NCI-H82 (cell line): ENCODE data around the gene VAV2.

Experiments used
- DNase-seq: peaks from one replicate; lab custom pipeline; 2025; lab: John Stamatoyannopoulos, UW

VAV2 gene, protein sequence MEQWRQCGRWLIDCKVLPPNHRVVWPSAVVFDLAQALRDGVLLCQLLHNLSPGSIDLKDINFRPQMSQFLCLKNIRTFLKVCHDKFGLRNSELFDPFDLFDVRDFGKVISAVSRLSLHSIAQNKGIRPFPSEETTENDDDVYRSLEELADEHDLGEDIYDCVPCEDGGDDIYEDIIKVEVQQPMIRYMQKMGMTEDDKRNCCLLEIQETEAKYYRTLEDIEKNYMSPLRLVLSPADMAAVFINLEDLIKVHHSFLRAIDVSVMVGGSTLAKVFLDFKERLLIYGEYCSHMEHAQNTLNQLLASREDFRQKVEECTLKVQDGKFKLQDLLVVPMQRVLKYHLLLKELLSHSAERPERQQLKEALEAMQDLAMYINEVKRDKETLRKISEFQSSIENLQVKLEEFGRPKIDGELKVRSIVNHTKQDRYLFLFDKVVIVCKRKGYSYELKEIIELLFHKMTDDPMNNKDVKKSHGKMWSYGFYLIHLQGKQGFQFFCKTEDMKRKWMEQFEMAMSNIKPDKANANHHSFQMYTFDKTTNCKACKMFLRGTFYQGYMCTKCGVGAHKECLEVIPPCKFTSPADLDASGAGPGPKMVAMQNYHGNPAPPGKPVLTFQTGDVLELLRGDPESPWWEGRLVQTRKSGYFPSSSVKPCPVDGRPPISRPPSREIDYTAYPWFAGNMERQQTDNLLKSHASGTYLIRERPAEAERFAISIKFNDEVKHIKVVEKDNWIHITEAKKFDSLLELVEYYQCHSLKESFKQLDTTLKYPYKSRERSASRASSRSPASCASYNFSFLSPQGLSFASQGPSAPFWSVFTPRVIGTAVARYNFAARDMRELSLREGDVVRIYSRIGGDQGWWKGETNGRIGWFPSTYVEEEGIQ

DNA sequence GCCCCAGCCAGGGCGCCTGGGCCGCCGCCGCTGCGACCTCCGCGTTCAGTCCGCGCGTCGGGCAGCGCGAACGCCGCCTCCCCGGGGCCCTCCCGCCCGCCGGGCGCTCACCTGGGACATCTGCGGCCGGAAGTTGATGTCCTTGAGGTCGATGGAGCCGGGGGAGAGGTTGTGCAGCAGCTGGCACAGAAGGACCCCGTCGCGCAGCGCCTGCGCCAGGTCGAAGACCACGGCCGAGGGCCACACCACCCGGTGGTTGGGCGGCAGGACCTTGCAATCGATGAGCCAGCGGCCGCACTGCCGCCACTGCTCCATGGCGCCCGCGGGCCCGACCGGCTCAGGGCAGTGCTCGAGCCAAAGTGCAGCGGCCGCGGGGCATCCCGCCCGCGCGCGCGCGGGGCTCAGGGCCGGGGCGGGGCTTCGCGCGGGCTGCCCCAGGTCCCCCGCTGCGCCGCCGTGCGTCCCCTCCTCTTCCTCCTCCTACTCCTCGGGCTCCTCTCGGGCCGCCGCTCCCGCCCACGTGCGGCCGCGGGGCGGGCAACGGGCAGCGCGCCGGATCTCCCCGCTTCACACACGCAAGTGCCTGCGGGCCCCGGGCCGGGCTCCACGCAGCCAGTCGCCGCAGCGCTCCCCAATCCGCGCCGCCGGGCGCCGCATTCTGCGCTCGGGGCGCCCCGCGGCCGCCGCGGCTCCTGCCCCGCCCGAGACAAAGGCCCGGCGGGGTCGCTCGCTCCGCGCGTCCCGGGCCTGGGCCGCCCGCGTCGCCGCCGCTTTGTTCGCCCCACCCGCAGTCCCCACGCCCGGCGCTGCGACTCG lies at the start of gene VAV2:
VAV2 (minus strand) TSS at position 361 of the 816 bp plus-strand sequence; CDS start at position 315, 46 bp downstream.
- peak; percentile 72 for DNase-seq

DNA sequence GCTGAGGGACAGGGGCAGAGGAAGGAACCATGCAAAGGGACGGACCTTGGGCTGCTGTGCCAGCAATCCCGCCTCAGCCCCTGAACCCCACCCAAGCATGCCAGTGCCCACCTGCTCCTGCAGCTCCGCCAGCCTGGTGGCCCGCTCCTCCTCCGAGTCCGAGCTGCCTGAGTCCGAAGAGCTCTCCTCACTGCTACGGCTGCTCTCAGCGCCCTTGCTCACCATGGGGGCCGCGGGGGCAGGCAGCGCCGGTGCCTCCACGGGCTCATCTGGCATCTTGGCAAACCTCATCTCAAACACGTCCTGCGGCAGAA lies 49.5 kb upstream of the VAV2 start:
- DNase-seq: no peak

DNA sequence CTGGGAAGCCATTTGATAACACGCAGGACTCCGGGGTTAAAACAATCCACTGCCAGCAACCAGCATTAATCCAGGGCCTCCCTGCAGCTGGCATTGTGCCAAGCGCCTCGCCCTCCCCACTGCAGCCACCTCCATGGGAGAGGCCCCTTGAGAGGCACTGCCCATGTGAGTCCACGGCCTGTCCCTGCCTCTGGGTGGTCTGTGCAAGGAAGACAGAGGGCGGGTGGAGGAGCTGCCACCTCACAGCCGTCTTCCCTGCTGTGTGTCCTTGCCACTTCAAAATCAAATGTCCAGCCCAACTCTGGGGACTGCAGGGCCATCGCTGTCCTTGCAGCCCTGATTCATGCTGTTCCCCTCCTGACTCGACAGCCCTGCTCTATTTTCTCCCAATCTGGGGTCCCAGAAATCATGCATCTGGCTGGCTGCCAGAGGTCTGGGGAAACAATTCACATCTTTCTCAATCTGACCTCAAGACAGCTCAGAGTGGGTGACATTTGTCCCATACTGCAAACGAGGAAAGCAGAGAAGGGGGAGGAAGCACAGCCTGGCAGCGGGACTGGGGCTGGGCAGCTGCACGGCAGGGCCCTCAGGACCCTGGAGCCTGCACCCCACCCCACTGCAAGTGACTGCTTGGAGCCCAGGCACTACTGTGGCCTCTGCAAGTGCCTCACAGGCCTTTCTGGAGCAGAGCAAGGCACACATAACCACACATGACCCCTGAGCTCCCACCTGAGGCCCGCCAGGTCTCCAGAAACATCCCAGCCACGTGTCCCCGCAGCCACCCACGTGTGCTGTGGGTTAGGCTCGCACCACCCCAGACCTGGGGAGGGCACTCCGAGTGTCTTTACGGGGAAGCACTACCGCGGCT lies 48.9 kb upstream of the VAV2 start:
- DNase-seq: no peak

DNA sequence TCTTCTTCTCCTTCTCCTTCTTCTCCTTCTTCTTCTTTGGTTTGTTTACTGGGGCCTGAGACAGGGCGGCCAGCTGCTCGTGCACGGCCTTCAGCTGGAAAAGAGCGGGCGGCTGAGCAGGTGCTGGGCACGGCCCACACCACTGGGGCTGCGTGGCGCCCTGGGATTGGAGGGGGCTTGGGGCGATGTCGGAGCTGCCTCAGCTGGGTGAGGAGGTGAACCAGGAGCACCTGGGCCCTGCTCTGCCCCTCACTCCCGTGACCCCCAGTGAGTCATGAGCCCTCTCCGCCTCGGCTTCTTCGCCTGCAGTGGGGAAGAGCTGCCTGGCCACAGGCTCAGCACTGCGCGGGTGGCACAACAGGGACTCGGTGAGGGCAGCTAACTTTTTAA lies 48.0 kb upstream of the VAV2 start:
- DNase-seq: no peak

DNA sequence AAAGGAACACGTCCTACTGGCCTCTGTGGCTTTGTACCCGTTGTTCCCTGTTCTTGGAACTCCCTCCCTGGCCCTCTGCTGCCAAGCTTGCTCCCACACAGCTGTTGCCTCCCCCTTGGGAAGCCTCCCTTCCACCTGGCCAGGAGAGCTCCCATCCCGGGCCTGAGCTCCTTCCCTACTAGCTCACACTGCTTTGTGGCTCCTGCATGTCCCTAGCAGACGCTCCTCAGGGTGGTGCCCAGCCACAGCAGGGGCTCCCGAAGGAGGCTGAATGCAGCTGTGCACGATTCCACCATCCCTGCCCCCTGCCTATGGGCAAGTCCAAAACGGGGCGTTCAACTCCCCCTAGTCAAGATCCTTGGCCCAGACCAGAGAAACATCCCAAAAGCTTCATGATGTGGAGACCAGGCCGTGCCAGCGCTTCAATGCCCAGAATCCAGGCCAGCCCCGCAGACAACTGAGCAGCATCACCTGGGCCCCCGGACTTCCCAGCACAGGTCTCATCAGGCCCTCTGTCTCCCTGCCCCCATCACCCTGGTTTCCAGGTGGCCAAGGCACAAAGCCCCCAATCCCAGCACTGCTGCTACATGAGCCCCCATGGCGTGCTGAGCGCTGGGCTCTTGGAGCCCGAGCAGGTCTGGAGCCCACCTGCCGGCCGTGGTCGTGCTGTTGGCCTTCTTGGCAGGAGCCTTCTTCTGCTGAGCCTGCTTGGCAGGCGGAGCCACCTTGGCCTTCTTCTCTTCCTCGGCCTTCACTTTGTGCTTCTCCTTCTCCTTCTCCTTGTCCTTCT lies 47.5 kb upstream of the VAV2 start:
- no peak for DNase-seq

DNA sequence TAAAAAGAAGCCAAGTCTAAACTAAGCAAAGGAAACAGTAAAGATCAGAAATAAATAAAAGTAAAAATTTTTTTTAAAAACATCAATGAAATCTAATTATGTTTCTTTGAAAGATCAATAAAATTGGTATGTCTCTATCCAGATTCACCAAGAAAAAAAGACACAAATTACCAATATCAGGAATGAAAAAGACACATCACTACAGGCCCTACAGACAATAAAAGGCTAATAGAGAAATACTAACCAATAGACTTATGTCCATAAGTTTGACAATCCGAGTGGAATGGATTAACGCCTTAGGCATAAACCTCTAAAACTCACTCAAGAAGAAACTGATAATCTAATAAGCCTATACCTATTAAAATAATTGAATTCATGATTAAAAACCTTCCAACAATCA lies 45.5 kb upstream of the VAV2 start:
- DNase-seq: no peak

DNA sequence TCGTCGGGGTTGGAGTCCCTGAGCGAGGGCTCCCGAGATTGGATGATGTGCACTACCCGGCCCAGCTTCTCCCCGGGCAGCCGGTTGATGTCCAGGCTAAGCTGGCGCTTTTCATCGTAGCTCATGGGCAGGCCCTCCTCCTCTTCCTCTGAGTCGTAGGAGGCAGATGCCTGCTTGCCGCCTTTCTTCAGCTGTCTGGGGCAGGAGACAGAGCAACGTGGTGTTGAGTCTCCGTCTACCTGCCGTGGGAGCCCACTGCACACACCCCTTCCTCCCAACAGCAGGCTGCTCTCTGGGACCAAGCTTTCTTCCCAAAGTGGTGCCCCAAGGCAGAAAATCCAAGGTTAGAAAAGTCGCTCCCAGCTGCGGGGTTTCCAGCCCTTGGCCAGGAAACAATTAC lies 44.0 kb upstream of the VAV2 start:
- no peak for DNase-seq

DNA sequence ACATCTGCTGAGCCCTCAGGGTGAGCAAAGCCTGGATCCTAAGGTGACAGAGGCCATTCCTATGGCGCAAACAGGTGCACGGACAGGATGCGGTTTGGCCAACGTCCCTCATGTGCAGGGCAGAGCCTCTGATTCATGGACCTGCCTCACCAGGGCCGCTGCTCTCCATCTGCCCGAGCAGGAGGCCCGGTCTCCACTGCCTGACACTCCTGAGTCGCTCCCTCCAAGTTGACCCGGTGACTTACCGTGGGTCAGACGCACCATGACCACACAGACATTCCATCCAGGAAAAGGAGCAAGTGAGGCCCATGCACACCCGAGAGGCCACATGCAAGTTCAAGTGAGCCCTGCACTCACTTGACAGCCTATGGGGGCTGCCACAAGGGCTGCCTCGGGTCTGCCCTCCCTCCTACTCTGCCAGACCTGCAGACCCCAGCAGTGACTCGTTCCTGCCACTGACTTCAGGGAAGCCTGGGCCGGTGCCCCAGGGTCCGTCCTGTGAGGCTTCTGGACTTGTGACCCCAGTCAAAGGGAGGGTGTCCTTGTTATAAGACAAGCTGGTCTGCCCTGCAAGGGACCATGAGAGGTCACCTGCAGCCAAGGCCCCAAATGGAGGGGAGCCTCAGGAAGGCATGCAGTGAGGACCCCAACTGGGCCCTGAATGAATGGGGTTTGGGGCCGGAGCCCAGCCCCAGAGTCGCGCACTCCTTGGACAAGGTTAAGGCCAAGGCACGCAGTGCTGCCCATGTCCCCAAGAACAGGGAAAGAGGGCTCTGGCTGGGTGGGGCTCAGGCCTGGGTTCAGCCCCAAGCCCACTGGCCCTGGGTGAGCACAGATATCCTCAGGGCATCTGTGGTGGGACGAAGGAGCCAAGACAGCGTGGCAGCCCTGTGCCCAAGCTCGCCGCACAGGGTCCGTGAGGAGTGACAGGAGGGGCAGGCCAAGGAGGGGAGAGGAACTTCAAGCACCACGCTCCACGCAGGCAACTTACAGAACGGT lies 43.2 kb upstream of the VAV2 start:
- no peak for DNase-seq

DNA sequence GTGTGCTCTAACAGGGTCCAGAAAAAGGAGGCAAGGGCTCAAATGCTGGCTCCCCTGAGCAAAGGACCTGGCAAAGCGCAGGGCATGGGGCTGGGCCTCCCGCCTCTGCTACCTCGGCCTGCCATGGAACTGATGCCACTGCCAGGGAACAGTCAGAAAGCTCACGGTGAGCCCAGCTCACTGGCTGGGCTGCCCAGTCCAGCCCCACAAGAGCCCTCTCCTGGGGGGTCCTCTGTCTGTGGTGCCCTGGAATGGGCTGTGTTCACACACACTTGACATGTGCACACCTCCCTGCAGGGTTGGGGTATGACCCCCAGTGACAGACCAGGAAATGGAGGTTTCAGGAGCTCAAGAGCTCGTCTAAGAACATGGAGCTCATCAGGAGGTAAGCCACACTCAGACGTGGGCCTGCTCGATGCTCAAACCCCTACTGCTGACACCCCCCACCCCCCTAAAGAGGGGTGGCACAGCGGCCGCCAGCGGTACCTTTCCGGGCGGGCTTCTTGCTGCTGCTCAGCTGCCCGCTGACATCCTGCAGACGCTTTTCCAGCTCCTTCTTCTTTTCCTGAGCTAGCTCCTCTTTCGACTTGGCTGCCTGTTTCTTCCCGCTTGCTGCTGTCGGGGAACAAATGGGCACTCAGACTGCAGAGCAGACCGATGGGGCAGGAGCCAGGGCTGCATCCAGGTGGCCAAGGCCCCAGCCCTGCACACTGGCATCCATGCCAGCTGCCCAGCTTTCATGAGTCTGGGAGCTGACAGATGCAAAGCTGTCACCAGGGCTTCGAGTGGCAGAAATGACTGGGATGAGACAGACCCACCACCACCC lies 42.3 kb upstream of the VAV2 start:
- no peak for DNase-seq

DNA sequence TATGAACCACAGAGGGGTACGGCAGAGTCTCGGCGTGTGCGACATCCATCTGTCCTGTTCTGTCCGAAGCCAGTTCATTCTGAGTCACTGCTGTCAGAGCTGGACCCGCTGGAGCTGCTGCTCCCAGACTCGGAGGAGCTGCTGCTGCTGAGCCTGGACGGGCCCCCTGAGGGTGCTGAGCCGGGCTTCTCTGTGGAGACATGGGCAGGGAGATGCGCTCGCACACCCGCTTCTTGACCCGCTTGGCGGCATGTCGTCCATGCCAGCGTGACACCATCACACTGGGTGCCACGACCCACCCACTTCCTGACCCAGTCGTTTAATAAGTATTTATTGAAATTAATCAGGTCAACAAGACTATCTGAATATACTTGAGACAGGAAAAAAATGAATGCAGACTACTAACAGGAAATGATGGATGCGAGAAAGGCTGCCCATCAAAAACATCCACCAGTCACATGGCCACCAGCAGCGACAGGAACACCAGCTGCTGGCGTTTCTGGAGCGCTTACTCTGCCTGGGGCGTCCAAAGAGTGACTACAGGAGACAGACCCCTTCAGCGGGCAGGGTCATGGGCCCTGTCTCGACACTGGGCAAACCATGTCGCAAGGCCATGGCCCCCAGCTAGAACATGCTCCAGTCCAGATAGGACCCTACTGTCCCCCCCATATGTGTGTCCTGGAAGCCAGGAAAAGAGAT lies 41.5 kb upstream of the VAV2 start:
- no peak for DNase-seq

DNA sequence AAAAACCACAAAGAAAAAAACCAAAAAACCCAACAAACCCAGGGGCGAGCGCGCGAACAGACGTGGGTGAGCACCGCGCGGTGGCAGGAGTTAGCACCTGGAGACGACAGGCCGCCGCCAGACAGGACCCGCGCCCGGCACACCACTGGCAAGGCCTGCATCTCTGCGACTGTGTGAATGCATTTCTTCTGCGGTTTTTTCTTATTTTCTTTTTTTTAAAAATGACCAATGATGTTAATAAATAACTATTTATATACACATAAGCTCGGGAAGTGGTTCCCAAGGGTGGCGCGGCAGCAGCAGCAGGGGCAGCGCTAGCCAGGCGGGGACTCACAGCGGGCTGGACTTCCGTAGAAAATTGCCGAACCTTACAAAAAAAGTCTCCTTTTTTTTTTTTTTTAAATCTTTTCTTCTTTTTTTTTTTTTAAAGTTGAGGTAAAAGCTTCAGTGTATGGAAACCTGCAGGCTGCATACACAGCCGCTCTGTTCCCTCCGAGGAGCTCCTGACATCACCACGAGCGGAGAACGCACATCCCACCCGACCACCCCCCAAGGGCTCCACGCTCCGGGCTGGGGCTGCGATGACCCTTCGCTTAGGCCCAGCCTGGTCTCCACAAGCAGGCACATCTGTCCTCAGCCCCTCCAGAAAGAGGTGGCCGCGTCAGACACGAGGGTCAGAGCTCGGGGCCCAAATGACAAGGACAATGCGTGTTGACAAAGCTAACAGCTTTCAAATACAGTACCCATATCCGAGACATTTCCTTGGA lies 40.5 kb upstream of the VAV2 start:
- DNase-seq: no peak

DNA sequence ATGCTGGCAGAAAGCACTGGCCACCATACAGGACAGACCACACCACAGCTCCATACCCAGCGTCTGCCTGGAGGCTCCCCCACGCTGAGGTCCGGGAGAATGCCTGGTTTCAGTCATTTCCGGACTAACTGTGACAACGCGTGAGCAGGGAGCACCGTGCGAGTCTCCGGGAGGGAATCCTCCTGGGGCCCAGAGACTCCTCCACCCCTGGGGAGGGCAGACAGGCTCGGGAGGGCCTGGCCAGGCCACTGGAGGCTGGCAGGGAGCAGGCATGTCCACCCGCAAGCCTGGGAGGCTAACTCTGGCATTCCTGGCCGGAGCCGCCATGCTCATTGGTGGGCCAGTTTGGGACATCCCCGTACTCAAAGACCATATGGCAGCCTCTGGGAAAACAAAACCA lies 39.7 kb upstream of the VAV2 start:
- no peak for DNase-seq

DNA sequence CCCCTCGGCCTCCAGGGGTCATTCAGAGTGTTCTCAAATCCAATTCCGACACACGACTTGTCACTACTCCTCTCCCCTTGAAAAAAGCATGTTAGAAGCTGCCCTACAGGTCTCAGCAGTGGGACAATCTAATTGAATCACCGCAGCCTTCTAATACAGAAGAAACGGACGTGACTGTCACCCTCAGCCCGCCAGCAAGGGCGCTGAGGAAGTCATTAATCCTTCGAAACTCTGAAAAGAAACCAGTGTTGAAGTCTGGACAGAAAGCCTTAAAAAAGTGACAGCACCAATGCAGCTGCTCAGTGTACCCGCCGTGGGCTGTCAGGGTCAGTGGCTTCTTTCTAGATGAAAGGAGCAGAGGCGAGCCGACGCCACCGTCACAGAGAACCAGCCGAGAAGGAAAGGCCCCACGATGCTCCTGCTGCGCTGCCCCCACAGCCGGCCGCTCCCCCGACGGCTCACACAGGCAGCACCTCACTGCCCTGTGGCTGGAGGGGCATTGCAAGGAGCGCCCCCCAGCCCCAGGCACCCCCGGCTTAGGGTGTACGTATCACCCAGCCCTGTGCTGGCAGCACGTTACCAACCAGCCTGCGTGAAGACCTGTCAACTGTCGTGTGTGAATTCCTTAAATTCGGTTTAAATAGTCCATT lies 38.8 kb upstream of the VAV2 start:
- no peak for DNase-seq

DNA sequence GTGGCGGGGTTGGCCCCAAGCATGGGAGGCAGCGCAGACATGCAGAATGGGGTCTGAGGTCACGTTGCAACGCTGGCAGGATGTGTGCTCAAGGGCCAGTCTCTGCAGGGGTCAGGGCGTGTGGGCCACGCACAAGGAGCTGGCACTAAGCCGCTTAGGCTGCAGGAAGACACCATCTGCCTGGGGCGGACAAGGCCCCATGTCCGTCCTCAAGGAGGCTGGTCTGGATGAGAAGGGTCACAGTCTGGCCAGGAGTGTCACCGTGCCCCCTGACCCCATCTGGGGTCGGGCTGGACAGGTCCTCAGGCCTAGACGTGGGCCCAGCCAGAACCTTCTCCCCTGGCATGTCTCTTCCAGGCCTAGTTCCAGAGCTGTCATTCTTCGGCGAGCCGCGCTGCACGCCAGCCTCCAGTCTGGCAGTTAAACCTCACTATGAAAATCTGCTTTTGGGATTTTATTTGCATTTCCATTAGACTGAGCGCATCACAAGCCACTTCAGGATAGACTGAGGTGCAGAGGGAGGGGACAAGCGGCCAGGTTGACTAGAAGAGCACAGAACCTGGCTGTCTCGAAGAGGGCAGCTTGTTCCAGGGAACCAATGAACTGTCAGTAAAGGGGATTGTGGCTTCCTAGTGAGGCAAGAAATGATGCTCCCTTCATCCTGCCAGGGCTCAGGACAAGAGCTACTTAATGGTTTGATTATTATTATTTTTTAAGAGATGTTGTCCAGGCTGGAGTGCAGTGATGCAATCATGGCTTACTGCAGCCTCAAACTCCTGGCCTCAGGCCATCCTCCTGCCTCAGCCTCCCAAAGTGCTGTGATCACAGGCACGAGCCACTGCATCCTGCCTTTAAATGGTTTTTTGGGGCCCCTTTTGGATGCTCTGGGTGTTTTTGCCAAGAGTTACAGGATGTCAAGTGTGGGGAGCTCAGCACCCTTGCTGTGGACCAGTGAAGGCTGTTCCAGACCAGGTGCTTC lies 37.4 kb upstream of the VAV2 start:
- DNase-seq: peak; percentile 31

DNA sequence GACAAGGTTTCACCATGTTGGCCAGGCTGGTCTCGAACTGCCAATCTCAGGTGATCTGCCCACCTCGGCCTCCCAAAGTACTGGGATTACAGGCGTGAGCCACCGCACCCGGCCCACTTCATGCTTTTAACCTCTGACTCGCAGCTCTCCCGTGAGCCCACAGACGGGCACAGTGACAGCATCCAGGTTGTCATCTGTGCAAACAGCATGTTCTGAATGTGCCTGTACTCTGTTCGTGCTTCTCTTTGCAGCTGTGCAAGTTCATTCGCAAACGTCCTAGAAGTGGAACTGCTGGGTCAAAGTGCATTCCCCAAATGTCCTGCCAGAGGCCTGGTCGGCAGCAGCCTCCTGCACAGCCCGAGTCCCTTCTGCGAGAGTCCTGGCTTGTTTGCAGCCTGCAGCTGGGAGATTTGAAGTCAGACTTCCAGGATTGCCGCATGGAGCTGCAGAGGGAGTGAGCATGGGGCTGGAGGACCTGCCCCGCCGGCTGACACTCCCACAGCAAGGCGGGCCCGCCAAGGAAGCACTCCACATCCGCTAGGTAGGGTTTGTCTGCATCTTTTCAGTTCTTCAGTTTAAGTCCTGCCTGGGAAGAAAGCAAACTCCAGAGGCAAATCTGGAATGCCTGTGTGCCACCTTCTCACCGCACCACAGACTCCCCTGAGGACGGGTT lies 36.6 kb upstream of the VAV2 start:
- DNase-seq: no peak
